ENCODE data around the gene WDR55.
"Not testable (repeated sequence)": the region's sequence is repeated elsewhere in the genome, so short reads cannot be mapped to it uniquely, and the experiment has no call there.

WDR55 gene

GRCh38 chr5:140664359-140665119 is at the start of gene WDR55:
Gene WDR55 (plus strand): TSS chr5:140664904. CDS start chr5:140664913, 9 bp downstream.
- peak; percentile 96 for DNase-seq

GRCh38 chr5:140622301-140622700 is 42.4 kb upstream of the WDR55 start:
- DNase-seq: no peak

GRCh38 chr5:140623061-140623460 is 41.6 kb upstream of the WDR55 start:
- not testable (repeated sequence) for DNase-seq

- DNase-seq: not testable (repeated sequence)
Measured at GRCh38 chr5:140624886-140625285, 39.8 kb upstream of the WDR55 start.

- DNase-seq: no peak
Measured at GRCh38 chr5:140627972-140628371, 36.7 kb upstream of the WDR55 start.

GRCh38 chr5:140628711-140629110 is 36.0 kb upstream of the WDR55 start:
- DNase-seq: no peak

GRCh38 chr5:140630292-140631035 is 34.2 kb upstream of the WDR55 start:
- DNase-seq: no peak

- DNase-seq: no peak
Measured at GRCh38 chr5:140631036-140631417, 33.7 kb upstream of the WDR55 start.

- DNase-seq: peak; percentile 29
Measured at GRCh38 chr5:140631831-140632365, 32.8 kb upstream of the WDR55 start.

GRCh38 chr5:140632366-140633020 is 32.2 kb upstream of the WDR55 start:
- DNase-seq: peak; percentile 53

- DNase-seq: peak; percentile 49
Measured at GRCh38 chr5:140633021-140633471, 31.7 kb upstream of the WDR55 start, which contains the start of gene CD14. Gene CD14 (minus strand): TSS chr5:140633175. CDS start chr5:140633071, 104 bp downstream.

GRCh38 chr5:140633501-140633900 is 31.2 kb upstream of the WDR55 start:
- DNase-seq: no peak

GRCh38 chr5:140634103-140634502 is 30.6 kb upstream of the WDR55 start:
- DNase-seq: no peak

- DNase-seq: no peak
Measured at GRCh38 chr5:140635291-140636257, 29.1 kb upstream of the WDR55 start.

- DNase-seq: no peak
Measured at GRCh38 chr5:140637371-140638100, 27.2 kb upstream of the WDR55 start.

GRCh38 chr5:140638898-140639147 is 25.9 kb upstream of the WDR55 start:
- DNase-seq: not testable (repeated sequence)

GRCh38 chr5:140639148-140639981 is 25.3 kb upstream of the WDR55 start, which contains the start of gene TMCO6:
Gene TMCO6 (plus strand): TSS chr5:140639451. CDS start chr5:140639528, 77 bp downstream.
- peak; percentile 95 for DNase-seq

GRCh38 chr5:140641716-140642115 is 23.0 kb upstream of the WDR55 start:
- no peak for DNase-seq

- no peak for DNase-seq
Measured at GRCh38 chr5:140642718-140643117, 22.0 kb upstream of the WDR55 start.

GRCh38 chr5:140647042-140647419 is 17.7 kb upstream of the WDR55 start:
- DNase-seq: peak; percentile 49

All from NCI-H82 (cell line).